Measurements from ENCODE around the gene GOLGA6L2.
"Not testable (repeated sequence)": the region's sequence is repeated elsewhere in the genome, so short reads cannot be mapped to it uniquely, and the experiment has no call there.

GOLGA6L2 gene

DNA sequence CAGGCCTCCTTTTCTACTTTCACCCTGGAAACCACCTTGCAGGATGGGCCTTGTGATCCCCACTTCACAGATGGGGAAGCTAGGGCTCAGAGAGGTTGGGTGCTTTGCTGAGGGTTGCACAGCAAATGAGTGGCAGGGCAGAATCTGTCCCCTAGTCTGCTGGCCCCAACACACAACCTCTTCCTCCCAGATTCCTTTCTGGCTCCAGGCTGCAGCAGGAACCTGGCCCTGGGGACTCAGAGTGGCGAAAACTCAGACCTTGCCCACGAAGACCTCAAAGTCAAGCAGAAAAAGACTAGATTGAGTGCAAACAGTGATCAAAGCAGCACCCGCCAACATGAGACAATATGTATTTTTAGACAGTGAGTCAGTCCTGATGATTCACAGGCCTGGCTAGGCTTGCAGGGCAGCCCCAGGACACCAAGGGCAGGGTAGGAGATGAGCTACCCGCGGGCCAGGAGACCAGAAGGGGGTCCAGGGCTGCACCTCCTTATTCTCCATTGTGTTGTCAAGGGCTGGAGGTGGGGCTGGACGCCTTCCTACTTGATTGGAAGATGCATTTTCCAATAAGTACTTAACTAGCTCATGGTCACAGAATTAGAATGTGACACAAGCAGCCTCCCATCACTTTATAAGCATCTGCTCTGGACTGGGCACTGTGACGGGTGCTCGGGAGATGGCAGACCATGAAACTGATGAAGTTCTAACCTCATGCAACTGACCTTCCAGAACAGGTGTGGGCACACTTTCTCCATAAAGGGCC, 23.9 kb downstream of the GOLGA6L2 start:
- no peak for DNase-seq

DNA sequence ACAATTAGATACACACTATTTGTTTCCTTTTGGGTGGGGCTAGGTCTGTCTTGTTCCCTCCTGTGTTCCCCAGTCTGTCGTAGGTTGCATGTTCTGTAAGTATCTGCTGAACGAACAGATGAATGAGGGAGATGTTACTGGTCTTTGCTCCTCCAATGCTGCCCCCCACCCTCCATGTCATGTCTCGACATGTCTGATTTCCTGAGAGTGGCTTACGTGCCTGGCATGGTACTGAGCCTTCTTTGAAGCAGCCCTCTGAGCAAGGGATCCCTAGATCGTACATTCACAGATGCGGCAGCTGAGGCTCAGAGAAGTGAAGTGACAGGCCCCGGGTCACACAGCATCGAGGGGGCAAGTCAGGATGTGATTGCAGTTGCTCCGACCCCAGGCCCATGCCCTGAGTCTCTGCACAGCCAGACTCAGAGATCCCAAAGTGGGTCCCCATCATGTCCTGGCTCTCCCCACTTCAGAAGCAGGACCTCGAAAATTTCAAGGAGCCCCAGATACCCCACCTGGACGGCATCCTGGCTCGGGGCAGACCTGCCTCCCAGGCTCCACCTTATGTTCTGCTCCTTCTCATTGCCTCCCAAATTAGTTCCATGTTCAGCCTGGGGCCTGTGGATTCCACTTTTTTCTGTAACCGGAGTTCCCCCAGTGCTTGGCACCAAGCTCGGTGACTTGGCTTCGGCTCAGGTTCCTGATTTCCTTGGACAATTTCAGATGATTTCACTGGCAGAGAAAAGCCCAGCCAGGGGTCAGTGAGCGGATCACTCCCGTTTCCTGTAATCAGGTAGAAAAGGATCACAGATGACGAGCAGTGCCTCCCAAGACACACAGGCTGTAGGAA, 24.7 kb downstream of the GOLGA6L2 start:
- DNase-seq = no peak

DNA sequence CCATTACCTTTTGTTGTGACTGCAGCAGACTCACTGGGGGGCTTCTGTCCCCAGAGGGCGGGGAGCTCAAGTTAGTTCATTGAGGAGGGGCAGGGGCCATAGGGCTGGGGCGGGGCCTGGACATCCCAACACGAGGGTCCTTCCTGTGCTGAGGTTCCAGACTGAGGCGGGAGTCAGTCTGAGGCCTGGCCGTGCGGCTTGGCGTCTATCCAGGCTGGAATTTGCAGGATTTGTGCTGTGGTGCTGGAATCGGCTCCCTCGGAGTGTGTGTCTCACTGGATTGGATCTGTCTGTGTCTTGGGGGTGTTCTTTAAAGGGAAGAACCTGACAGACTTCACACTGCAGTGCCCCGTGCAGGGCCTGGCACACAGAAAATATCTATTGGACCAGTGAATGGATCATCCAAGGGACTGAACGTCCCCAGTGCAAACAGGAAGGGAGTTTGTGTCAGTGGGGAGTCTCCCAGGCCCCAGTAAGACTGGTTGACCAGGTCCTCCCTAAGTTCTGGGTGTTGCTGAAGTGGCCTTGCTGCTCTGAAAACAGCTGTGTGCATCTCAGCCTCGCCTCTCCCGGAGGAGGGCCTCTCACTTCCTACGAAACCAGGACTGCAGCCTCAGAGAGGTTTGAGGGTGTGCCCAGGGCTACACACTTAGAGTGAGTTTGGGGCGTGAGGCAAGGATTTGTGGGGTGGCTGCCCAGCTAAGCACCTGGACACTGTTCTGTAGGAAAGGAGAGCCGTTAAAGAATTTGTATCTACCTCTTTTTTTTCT, 26.1 kb downstream of the GOLGA6L2 start:
- no peak for DNase-seq

DNA sequence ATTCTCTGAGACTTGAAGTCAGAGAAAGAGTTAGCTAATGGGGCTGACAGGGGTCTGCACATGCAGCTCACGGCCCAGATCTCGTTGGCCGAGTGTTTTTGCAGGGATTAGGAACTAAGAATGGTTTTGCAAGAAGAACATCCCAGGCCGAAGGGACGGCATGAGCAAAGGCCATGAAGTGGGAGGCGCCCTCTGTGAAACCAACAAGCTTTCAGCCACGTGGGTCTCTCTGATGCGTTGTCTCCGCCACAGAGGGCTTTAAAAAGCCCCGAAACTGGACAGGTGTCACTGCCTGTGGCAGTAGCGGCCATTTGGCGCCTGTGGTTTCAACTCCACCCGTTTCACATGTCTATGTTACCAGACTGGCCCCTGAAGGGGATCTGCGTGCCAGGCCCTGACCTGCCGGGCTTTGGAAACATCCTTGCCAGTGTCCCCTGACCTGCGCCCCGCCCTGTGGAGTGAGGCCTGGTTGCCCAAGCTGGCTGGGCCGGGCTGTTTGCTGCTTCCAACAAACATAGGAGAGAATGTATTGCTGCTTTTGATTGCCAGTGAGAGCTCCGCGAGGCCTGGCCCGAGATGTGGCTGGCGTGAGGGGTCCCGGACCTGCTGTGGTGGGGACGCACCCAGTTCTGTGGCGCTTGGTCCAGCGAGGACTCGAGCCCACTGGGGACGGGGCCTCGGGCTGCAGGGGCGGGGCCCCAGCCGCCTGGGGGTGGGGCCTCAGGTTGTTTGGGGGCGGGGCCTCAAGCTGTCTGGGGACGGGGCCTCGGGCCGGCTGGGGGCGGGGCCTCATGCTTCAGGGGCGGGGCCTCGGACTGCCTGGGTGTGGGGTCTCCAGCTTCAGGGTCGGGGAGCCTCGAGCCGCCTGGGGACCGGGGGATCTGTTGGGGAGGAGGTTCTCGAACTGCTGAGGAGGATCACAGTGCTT, 30.4 kb downstream of the GOLGA6L2 start:
- no peak for DNase-seq

DNA sequence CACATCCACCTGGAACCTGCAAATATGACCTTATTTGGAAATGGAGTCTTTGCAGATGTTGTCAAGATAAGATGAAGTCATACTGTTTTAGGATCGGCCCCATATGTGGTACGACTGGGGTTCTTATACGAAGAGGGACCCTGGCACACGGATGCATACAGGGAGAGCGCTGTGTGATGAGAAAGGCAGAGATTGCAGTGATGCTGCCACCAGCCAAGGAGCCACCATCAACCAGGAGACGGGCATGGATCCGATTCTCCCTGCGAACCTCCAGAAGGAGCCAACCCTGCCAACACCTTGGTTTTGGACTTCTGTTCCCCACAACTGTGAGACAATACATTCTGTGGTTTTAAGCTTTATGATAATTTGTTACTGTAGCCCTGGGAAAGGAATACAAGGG, 31.2 kb downstream of the GOLGA6L2 start:
- not testable (repeated sequence) for DNase-seq

DNA sequence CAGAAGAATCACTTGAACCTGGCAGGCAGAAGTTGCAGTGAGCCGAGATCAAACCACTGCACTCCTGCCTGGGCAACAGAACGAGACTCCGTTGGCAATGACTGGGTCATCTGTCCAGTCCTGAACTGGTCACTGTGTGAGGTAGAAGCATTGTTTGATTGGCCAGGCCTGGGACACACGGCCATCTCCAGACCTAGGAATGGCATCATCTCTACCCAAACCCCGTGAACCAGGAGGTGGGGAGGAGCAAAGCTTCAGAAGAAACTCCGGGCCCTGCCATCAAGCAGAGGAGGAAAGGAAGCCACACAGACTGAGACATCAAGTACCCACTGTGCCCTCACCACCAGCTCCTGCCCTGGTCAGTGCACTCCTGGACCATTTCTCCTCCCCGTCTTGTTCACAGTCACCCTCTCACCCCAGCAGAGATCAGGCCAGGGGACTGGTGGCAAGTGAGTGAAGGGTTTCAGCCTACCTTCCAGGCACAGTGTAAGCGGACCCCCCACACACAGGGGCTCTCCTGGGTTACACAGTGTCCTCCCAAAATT, 31.6 kb downstream of the GOLGA6L2 start:
- no peak for DNase-seq

DNA sequence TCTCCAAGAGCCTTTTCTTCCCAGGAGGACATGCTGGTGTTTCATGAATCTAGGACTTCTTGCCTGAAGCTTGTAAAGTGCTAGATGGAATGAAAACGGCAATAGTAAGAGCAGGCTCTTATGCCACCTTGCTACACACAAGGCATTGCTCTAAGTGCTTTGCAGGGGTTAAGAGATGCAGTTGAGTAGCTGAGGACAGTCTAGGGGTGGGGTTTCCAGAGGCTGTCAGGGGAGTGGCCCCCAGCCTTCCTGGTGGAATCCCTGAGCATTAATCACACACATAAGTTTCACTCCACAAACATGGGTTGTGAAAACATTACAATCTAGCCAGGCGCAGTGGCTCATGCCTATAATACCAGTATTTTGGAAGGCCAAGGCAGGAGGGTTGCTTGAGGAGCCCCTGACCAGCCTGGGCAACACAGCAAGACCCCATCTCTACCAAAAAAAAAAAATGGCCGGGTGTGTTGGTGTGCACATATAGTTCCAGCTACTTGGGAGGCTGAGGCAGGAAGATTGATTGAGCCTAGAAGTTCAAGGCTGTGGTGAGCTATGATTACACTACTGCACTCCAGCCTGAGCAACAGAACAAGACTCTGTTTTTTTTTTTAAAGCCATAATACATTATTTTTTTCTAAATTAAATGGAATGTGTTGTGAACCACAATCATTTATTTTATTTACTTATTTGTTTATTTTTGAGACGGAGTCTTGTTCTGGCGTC, 34.0 kb downstream of the GOLGA6L2 start:
- DNase-seq = not testable (repeated sequence)

DNA sequence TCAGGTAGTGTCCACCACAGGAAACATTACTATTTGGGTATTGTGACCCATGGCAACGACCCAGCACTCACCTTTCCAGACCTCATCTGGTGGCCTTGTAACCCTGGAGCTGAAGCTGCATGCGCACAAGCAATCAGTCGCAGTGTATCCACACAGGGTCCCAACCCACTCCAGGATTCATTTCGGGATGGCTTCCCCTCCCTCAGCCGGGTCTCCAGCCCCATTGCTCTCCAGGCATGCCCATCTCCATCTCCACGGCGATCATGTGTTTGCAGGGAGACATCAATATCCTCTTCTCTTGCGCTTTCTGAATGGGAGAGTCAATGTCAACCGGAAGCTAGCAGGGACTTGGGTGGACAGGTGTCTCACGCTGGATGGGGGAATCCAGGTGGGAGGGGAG, 35.2 kb downstream of the GOLGA6L2 start:
- no peak for DNase-seq

DNA sequence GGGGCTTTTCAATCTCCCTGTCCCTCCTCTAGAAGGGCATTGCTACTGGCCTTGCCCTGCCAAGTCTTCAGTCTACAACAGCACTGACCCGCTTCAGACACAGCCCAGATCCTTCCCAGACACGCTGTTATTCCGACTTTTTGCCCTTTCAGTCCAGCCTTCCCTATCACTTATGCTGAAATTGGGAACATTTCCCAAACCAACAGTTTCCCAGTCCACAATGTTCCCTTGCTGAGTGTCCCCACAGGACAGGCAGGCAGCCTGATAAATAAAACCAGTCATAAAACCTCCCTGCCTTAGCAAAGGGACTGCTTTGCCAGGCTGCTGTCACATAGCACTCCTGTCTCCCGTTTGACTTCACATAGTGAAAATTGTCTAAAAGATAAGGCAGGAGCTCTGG, 43.5 kb downstream of the GOLGA6L2 start:
- DNase-seq = no peak

DNA sequence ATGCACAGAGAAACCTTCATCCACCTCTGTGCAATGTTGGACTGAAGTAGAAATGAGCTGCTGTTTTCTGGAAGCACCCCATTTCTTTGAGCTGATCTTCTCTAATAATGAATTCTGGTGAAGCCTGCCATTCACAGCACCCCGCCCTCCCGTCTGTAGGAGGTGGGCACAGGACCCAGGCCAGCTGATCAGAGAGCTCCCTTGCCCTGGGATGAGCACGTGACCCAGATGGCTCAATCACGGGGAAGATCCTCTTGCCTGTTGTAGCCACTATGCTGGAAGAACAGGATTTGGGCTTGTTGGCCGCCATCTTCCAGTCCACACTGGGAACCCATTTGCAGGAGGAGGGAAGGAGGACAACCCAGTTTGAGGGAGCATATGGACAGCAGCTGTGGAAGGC, 44.5 kb downstream of the GOLGA6L2 start:
- no peak for DNase-seq

DNA sequence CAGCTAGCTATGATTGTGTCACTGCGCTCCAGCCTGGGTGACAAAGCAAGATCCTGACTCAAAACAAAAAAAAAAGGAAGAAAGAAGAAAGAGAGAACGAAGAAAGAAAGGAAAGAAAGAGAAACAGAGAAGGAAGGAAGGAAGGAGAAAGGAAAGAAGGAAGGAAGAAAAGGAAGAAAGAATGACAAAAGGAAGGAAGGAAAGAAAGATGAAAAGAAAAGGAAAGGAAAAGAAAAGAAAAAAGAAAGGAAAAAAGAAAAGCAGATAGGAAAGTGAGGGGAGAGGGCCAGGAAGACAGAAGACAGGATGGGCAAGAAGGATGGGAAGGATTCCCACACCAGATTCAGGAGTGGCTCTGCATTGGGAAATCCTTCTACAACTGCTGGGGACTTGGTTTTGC, 44.9 kb downstream of the GOLGA6L2 start:
- no peak for DNase-seq

DNA sequence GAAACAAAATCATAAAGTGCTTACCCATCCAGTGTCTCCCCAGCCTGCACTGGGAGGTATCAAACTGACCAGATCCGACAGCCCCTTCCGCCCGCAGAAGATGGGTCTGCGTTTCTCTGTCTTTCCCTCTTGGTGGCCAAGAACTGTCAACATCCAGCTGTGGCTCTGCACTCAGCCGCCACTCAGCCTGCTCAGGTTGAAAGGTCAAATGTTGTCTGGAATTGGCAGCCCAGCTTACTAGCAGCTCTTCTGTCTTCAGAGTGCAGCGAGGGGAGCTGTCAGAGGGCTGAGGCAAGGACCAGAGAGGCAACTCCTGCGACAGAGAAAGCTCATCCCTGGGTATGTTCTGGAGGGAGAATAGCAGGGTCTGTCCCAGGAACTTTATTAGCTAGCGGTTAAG, 45.4 kb downstream of the GOLGA6L2 start:
- DNase-seq = no peak

DNA sequence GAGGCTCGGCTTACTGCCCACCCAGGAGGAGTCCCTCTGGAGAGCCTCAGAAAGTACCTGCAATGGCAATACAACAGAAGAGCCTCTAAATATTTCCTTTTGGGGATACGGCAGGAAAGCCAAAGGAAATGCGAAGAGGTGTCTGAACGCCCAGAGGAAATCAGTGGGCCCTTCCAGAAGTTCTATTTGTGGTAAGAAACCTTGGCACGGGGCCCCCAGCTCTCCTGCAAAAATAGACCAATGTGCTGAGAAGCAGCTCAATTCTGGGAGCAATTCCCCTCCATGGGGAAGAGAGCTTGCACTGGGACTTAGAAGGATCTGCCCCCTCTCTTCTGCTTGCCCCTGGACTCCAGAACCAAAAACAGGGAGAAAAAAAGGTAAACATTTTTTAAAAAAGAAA, 47.8 kb downstream of the GOLGA6L2 start:
- not testable (repeated sequence) for DNase-seq

DNA sequence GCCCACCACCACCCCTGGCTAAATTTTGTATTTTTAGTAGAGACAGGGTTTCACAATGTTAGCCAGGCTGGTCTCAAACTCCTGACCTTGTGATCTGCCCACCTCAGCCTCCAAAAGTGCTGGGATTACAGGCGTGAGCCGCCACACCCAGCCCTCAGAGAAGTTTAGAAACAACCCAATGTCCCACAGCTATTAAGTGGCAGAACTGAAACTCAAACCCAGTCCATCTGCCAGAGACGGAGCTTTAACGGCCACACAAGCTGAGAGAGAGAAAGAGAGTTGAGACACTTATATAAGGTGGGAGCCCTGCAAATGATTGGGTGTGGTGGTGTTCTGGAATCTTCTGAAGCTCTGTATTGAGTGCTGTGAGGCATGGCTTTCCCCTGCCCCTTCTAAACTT, 48.7 kb downstream of the GOLGA6L2 start:
- DNase-seq = not testable (repeated sequence)

DNA sequence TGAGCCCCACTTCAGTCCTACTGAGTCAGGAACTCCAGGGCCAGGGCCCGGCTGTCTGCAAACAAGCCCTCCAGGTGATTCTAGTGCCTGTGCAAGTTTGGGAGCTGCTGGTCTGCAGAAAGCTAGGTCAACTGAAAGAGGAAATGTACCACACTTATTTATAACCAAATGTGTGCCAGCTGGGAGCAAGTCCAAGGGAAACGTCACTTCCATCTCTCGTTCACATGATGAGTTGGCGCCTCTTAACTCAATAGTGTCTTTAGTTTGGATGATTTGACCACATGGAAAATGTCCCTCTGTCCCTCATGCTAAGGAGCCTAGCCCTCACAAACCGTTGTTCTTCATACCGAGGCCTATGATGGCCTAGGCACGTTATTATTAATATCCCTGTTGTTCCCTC, 49.3 kb downstream of the GOLGA6L2 start:
- no peak for DNase-seq

DNA sequence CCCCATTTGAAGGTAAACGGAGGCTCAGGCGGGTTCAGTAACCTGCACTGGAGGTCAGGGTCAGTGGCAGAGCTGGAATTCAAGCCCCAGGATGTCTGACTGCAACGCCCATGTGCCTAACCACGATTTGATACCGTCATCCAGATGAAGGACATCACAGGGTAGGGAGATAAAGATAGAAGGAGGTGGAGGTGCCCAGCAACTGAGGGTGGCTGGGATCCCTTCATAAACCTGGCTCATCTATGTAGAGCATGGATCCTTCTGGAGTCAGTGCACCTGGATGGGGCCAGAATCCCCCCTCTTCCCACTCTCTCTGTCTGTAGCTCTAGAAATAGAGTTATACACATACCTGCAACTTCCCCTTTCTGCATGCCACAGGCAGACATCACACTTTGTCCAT, 51.2 kb downstream of the GOLGA6L2 start:
- no peak for DNase-seq

DNA sequence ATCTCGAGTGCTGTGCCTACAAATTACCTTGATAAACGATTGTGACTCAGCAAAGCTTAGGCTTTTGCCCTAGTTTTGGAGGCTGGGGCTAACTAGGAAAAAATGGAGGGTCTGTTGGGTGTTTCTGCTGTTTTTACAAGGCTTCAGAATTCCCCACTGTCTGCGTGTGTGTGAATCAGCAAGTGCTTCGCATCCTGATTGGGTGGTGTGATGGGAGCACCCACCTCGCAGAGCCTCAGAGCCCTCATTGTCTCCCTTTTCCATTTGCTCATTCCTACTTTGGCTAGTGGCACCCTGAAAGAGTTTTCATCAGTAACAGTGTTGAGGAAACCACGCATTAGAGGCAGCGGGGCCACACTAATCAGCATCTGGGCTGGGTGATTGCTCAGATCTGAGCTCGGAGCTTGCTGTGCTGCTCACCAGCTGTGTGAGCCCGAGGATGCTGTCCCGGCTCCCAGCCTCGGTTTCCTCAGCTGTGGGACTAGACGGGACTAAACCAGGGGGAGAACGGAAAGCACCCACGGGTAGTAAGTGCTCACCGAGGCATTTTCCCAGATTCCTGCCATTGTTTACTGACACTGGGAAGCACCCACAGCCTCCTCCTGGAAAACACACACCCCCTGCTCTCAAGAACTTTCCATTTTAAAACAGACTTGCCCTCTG, 51.9 kb downstream of the GOLGA6L2 start:
- DNase-seq = no peak
